Activated T-cell treated with anti-CD3 and anti-CD28 coated beads, Interleukin-2, amount 50 U/mL, for 72 hours (primary cell): Measurements from ENCODE around the gene APC2. TPM values are rescaled to one million over a fixed set of nuclear protein-coding genes. Genes with fewer than 3 reads are reported as not detected.
"Not testable (repeated sequence)": the region's sequence is repeated elsewhere in the genome, so short reads cannot be mapped to it uniquely, and the experiment has no call there.

Experiments used
- ATAC-seq, 2 donors: fragments of 150-1000 bp; cut with Tn5 transposase; replicated peaks in 1 of 2; 2 replicates each; pipeline ENCODE4 v1.10.0; 2021; ENCODE audit warnings: moderate library complexity in 2 of 2, mild to moderate bottlenecking in 1 of 2
- DNase-seq, 2 donors: peaks; one replicate each; pipeline ENCODE4 v3.0.0; 2021 to 2022; ENCODE audit warnings: mixed read lengths in 1 of 2
- H3K27ac Mint-ChIP-seq: one replicate; pipeline ENCODE4 v1.8.0; 2022; ENCODE audit warnings: mild to moderate bottlenecking, moderate library complexity, mixed read lengths
- H3K27me3 Mint-ChIP-seq: one replicate; pipeline ENCODE4 v1.8.0; 2022; ENCODE audit warnings: low read depth, mixed read lengths
- H3K36me3 Mint-ChIP-seq, 2 donors: one replicate each; pipeline ENCODE4 v1.8.0; 2022; ENCODE audit warnings: mixed read lengths in 2 of 2, mild to moderate bottlenecking in 1 of 2; ENCODE audit not compliant: insufficient read depth in 2 of 2
- H3K4me1 Mint-ChIP-seq: one replicate; pipeline ENCODE4 v1.8.0; 2022; ENCODE audit warnings: low read depth, mixed read lengths
- H3K4me3 Mint-ChIP-seq, 2 donors: one replicate each; pipeline ENCODE4 v1.8.0; 2022; ENCODE audit warnings: mild to moderate bottlenecking in 2 of 2, mixed read lengths in 2 of 2, moderate library complexity in 2 of 2
- H3K9me3 Mint-ChIP-seq, 2 donors: one replicate each; pipeline ENCODE4 v1.8.0; 2022; ENCODE audit warnings: mixed read lengths in 2 of 2
- total RNA-seq, 2 donors: library from RNA; stranded (reverse); gene quantifications; one replicate each; pipeline ENCODE4 v1.2.3, GENCODE V29; 2022

The APC2 gene
- total RNA-seq, 2 donors from 2014 or later = 0.02 to 0.14 TPM

DNA sequence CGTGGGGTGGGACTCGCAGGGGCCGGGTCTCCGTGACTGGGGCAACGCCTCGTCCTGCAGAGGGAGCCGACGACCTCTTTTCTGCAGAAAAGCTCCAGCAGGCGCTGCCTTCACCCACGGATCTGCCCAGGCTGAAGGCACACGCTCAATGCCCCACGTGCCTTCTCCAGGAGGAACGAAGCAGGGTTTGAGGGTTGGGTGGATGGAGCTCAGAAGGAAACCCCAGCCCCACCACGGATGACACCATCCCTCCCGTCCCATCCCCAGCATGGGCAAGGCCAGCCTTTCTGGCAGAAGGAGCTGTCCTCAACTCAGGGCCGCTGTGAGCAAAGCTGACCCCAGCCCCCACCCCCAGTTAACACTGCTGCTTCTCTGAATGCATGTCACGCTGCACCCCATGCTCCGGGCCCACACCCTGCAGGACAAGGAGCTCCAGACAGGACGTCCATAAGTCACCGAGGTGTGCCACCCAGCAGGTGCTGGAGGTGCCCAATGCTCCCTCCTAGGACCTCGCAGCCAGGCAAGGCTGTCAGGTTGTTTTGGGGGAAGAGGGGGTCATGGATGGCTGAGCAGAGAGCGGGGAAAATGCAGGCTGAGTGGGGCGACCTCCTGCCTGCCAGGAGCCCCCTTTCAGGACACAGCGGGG, 21.7 kb downstream of the APC2 start:
- Mint-ChIP-seq H3K27ac (no peak overlapping the region), H3K27me3 (peaks cover 6% of the 10 kb centered on the region), H3K4me1 (peaks cover 6% of the 10 kb centered on the region), H3K9me3 (no peaks in the 10 kb centered on the region), H3K36me3 (no peaks in the 10 kb centered on the region), H3K4me3 (peak overlapping the region; percentile 47 to 65)
- no peak for DNase-seq
- ATAC-seq = no peak

DNA sequence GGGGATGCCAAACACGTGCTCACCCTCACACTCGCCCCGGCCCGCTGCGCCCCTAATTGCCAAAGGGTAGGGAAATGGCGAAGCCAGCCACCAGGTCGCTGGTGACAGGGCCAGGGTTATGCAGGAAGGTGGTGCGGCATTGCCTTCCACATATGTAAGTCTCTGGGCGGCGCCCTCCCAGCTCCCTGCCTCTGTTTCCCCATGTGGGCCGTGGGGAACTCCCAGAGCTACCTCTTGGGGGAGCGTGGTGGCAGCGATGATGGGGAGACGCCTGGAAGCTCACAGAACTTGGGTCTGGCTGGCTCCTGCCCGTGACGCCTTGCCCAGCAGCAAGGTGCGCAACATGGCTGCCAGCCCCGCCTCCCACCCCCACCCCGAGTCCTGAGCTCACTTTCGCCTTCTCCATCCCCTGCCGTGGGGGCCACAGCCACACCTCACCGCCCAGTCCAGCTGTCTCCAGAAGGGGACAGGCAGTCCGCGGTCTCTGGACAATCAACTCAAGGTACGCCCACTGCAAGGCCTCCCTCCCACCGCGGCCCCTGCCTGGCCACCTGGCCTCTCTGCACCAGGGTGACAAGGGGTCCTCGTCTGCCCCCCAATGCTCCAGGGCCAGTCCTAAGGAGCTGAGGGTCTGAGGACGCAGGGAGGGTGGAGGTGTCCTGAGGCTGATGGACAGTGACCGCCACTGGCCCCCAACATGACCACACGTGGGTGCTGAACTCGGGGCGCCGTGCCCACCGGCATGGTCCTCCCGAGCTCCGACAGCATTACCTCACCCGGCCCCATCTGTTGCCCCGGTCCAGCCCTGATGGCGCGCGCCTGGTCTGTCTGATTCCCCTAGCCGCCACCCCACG, 22.5 kb downstream of the APC2 start:
- Mint-ChIP-seq H3K27ac (no peak overlapping the region), H3K4me3 (no peak overlapping the region)

DNA sequence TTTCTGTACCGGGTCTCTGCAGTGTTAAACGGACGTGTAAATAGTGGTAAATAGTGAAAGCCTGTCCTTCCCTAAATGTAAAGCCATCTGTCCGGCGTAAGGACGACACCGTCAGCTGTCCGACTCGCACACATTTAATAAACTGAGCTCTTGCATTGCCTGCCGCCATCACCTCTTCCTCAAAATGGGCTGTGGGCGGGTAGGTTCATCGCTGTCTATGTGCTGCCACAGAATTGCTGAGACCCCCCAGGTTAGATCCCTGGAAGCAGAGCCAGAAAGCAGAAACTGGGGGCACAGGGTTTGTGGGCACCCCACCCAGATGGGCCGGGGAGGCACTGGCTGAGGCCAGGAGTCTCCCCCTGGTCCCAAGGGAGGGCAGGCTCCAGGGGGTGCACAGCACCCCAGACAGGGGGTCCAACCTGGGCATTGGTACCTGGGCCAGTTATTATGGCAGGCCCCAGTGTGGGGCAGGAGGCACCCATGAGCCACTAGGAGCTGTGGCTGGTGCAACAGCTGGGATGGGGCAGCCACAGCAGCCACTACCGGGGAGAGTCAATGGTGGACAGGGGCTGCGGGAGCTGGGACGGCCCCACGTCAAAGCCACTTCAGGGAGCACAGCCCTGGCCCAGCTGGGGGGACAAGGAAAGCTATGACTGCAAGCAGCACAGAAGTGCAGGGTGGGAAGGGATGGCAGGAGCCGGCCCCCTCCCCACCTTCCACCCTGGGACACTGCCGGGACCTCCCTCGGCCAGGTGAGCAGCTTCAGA, 23.3 kb downstream of the APC2 start:
- ATAC-seq (no peak), DNase-seq (no peak)
- Mint-ChIP-seq H3K27ac (no peak overlapping the region), H3K36me3 (peaks cover 0 to 1% of the 10 kb centered on the region in 2 donors), H3K4me3 (no peak overlapping the region), H3K27me3 (peaks cover 6% of the 10 kb centered on the region), H3K9me3 (no peaks in the 10 kb centered on the region), H3K4me1 (peaks cover 22% of the 10 kb centered on the region)

More for the DNA sequence above, 22.5 kb downstream of the APC2 start:
- DNase-seq = no peak
- ATAC-seq = no peak
- Mint-ChIP-seq H3K27me3 (peaks cover 6% of the 10 kb centered on the region), H3K4me1 (peaks cover 14% of the 10 kb centered on the region), H3K9me3 (no peaks in the 10 kb centered on the region), H3K36me3 (no peaks in the 10 kb centered on the region)

DNA sequence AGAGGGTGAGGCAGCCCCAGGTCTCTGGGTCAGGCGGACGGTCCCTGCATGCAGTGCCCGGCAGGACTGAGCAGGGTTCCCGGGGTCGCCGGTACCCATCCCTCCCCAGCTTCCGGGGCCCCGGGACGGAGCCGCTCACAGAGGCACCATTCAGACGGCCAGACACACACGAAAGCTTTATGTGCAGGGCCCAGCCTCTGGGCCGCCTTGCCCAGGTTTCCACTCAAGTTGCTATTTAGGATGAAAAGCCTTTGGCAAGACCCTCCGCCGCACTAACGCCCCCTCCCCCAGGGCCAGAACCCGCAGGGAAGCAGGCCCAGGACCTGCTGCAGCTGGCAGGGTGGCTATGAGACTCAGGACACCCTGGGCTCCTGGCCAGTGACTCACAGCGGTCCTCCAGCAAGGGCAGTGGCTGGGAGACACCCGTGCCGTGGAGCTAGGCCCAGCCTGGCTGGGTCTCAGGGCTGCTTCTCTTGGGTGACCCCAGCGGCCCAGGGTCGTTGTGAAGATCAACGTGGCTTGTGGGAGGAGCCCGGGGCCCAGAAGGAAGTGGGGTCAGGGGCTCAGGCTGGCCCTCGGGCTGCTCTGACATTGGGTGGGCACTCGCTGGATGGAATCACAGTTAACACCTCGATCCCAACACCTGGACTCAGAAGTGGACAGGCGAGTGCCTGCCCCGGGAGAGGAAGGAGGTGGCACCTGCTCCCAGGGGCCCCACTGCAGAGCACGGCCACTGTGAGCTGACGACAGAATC, 24.3 kb downstream of the APC2 start:
- no peaks in the 10 kb centered on the region for H3K9me3 Mint-ChIP-seq
- no peak for ATAC-seq

DNA sequence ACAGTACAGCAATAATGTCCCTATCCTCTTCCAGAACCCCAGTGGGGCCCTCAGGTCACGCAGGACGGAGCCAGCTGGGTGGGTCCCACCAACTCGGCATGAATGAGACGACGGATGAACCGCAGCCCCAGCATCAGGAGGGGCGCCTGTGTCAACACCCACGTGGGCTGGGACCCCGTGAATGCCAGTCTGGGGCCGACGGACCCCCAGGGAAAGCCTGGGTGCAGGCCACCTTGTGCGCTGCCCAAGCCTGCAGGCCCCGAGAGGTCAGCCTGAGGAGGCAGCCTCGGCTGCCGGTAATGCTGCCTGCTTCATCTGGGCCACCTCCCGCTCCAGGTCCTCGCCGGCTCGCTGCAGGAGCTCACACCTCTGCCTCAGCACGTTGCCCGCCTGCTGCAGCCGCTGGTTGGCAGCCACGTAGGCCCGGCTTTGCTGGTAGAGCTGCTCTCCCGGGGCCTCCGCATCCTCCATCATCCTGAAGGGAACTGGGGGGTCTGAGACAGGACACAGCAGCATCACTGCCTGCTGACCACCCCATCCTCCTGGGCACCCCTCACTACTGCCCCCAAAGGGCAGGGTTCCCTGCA, 24.9 kb downstream of the APC2 start:
- DNase-seq (no peak), ATAC-seq (no peak)
- peaks cover 2 to 6% of the 10 kb centered on the region in 2 donors for H3K36me3 Mint-ChIP-seq
- no peak overlapping the region for H3K4me3 Mint-ChIP-seq
- H3K9me3 Mint-ChIP-seq = no peaks in the 10 kb centered on the region
- H3K4me1 Mint-ChIP-seq = peaks cover 35% of the 10 kb centered on the region
- peaks cover 6% of the 10 kb centered on the region for H3K27me3 Mint-ChIP-seq
- H3K27ac Mint-ChIP-seq = no peak overlapping the region

More for the DNA sequence above, 24.3 kb downstream of the APC2 start:
- H3K4me3 Mint-ChIP-seq = no peak overlapping the region
- peaks cover 2 to 5% of the 10 kb centered on the region in 2 donors for H3K36me3 Mint-ChIP-seq
- H3K27me3 Mint-ChIP-seq = peaks cover 6% of the 10 kb centered on the region
- H3K27ac Mint-ChIP-seq = no peak overlapping the region
- H3K4me1 Mint-ChIP-seq = peaks cover 28% of the 10 kb centered on the region
- no peak for DNase-seq

DNA sequence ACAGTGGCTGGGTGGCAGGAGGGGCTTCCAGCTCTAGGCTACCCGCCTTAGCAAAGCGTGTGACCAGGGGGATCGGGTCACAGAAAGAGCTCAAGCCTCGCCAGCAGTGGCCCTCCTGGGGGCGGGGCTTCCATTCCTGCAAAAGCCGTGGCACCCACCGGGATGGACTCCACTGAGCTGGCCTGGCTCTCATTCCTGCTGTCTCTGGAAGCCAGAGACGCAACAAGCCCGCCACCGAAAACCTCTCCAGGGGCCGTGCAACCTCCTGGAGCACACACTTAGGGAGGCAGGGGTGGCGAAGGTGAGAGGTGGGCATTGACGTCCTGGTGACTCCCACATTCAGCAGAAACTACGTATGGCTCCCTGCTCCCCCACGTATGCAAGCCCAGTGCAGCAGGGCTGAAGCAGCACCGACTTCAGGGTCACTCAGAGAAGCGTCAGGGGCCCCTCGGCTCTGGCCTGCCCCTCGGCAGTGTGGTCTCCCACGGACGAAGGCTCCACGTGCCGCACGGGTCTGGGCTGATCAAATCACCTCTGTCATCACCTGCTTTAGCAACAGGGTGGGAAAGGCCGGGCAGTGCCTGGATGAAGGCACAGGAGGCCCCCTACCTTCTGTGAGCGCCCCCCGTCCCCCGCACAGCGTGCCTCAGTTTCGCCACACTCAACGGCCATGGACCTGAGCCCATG, 26.0 kb downstream of the APC2 start:
- H3K4me3 Mint-ChIP-seq = no peak overlapping the region
- peaks cover 6% of the 10 kb centered on the region for H3K27me3 Mint-ChIP-seq
- H3K27ac Mint-ChIP-seq = no peak overlapping the region
- peaks cover 31% of the 10 kb centered on the region for H3K4me1 Mint-ChIP-seq
- peaks cover 2 to 6% of the 10 kb centered on the region in 2 donors for H3K36me3 Mint-ChIP-seq
- no peaks in the 10 kb centered on the region for H3K9me3 Mint-ChIP-seq
- no peak for ATAC-seq
- no peak for DNase-seq

DNA sequence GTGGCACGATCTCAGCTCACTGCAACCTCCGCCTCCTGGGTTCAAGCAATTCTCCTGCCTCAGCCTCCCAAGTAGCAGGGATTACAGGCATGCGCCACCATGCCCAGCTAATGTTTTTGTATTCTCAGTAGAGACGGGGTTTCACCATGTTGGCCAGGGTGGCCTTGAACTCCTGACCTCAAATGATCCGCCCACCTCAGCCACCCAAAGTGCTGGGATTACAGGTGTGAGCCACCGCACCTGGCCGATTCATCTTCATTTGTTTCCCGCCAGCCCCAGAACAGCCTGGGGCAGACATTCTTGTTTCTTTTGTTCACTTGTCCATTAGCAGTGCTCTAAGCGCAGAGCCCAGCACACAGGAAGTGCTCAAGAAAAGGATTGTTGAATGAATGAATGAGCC, 27.1 kb downstream of the APC2 start:
- H3K9me3 Mint-ChIP-seq, ATAC-seq, H3K36me3 Mint-ChIP-seq, H3K27me3 Mint-ChIP-seq, H3K27ac Mint-ChIP-seq, DNase-seq: not testable (repeated sequence)
- Mint-ChIP-seq H3K4me1 (peaks cover 31% of the 10 kb centered on the region), H3K4me3 (peak overlapping the region in 1 of 2 donors; percentile 8)

DNA sequence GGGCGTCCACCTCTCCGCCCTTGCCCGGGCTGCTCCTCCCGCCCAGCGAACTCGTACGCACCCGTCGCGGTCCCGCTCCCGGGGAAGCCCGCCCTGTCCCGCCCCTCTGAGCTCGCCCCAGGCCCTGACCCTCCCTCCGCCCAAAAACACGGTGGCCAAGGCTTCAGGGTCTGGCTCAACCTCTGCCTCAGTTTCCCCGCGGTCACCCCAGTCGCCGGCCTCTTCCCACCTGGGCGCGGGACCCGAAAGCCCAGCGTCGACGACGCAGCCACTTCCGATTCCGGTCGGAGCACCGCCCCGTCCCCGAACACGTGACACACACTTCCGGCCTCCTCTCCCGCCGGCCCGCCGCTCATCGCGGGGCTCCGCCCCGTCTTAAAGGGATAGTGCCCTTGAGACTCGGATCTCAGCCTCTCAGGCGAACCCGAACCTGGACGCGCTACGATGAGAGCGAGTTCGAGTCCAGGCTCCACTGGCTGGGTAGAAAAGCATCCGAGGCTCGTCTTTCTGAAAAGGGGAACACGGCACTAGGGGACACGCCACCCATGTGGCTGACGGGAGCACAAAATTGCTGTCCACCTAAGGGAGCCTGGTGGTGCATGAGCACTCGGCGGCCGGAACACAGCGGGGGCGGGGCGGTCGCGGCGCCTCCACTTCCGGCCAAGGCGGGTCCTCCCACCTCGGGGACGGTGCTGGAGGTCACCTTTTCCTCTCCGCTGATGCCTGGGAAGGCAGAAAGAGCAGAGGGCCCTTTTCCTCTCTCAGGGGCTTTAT, 29.2 kb downstream of the APC2 start, which contains the start of gene C19orf25:
C19orf25 (minus strand) TSS at position 282 of the 774 bp plus-strand sequence. CDS start 312 bp downstream, outside the sequence.
- Mint-ChIP-seq H3K27me3 (no peaks in the 10 kb centered on the region), H3K36me3 (peaks cover 2 to 6% of the 10 kb centered on the region in 2 donors), H3K4me3 (peak within 1 kb of the TSS; percentile 90 to 99), H3K4me1 (peaks cover 31% of the 10 kb centered on the region), H3K9me3 (no peaks in the 10 kb centered on the region), H3K27ac (peak within 1 kb of the TSS; percentile 77)
- ATAC-seq = peak; percentile 98 to 99
- DNase-seq = peak; percentile 96 to 97

DNA sequence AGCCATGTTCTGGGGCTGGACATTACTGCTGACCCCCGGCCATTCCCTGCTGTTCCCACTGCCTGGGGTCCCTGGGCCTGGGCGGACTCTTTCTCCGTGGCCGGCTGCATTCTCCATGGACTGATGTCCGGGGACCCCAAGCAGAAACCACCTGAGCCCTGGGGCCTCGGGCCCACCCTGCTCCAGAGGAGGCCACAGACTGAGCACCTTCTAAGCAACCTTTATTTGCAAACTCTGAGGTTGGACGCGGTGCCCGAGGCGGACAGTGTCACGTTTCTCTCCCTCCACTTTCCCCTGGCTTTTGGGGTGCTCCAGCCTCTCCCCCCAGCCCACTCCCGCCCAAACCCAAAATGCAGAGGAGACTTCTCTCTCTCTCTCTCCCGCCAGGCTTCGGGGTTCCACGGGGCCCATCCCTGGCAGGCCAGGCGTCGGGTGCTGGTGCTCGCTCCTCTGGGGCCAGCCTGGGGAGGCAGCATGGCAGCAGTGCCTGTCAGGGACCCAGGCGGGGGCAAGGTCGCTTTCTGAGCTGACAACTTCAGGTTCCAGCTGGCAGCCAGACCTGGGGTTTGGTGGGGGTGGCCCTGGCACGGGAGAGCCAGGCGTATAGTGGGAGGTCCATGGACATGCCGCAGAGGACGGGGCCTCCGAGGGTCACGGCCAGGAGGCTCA, 31.4 kb downstream of the APC2 start:
- DNase-seq (no peak), ATAC-seq (no peak)
- Mint-ChIP-seq H3K4me1 (peaks cover 31% of the 10 kb centered on the region), H3K27ac (no peak overlapping the region), H3K27me3 (no peaks in the 10 kb centered on the region), H3K4me3 (no peak overlapping the region), H3K36me3 (peaks cover 2 to 6% of the 10 kb centered on the region in 2 donors), H3K9me3 (no peaks in the 10 kb centered on the region)

DNA sequence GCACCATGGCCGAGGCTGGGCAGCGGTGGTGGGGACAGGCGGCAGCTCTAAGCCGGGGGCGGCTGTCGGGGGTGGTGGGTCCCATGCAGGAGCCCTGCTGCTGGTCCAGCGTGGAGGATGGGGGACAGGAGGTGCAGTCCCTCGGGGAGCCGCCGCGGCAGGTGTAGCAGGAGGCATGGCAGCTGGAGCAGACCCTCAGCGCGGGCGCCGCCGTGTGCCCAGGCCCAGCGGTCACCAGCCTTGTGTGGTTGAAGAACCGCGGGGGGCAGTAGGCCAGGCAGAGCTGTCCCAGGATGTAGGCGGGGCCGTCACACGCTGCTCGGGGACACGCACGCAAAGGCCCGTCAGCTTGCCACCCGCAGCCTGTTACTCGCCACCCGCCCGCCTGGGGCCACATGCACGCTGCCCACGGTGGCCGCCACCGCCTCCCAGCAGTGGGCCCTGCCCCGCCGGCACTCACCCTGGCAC, 32.0 kb downstream of the APC2 start:
- H3K27ac Mint-ChIP-seq = no peak overlapping the region
- no peaks in the 10 kb centered on the region for H3K9me3 Mint-ChIP-seq
- peaks cover 2 to 6% of the 10 kb centered on the region in 2 donors for H3K36me3 Mint-ChIP-seq
- H3K4me3 Mint-ChIP-seq = no peak overlapping the region
- no peak for ATAC-seq
- no peak for DNase-seq
- peaks cover 26% of the 10 kb centered on the region for H3K4me1 Mint-ChIP-seq
- H3K27me3 Mint-ChIP-seq = no peaks in the 10 kb centered on the region
